OCI-LY3 (cell line): ENCODE measurements around the gene ABCD1.

Experiments used
- H2AFZ ChIP-seq: fragments of 200-600, 300-600 bp; shearing (Covaris generic); 2 replicates; pipeline ENCODE4 v1.6.0; 2014; ENCODE audit warnings: antibody characterized with exemption, low read depth, low read length
- H3K27ac ChIP-seq: fragments of 200-600, 300-600 bp; sonication (generic); 2 replicates; pipeline ENCODE4 v1.5.1; 2014; ENCODE audit warnings: mild to moderate bottlenecking, low read length, moderate library complexity, mixed read lengths
- H3K27me3 ChIP-seq: fragments of 200-600, 300-600 bp; sonication (generic); 2 replicates; pipeline ENCODE4 v1.6.1; 2014; ENCODE audit warnings: low read depth, low read length, mixed read lengths
- H3K36me3 ChIP-seq: fragments of 200-600, 300-600 bp; sonication (generic); replicated peaks from 2 replicates; pipeline ENCODE3; 2014; ENCODE audit warnings: low read depth, low read length, mixed read lengths
- H3K4me1 ChIP-seq: fragments of 300-600, 200-600 bp; sonication (generic); 2 replicates; pipeline ENCODE4 v1.6.1; 2014; ENCODE audit warnings: low read length, mixed read lengths
- H3K4me2 ChIP-seq: fragments of 200-600, 300-600 bp; sonication (generic); 2 replicates; pipeline ENCODE4 v1.6.1; 2014; ENCODE audit warnings: low read length, mixed read lengths
- H3K4me3 ChIP-seq: fragments of 300-600, 200-600 bp; sonication (generic); 2 replicates; pipeline ENCODE4 v1.5.1; 2014; ENCODE audit warnings: antibody characterized with exemption, mild to moderate bottlenecking, low read length, moderate library complexity
- H3K79me2 ChIP-seq: fragments of 300-600, 200-600 bp; shearing (Covaris generic); 2 replicates; pipeline ENCODE4 v1.6.1; 2014; ENCODE audit warnings: mild to moderate bottlenecking, low read length, mixed read lengths
- H3K9ac ChIP-seq: fragments of 300-600, 200-600 bp; shearing (Covaris generic); 2 replicates; pipeline ENCODE4 v1.6.0; 2014; ENCODE audit warnings: mild to moderate bottlenecking, low read length, moderate library complexity
- H3K9me3 ChIP-seq: fragments of 200-600, 300-600 bp; shearing (Covaris generic); 2 replicates; pipeline ENCODE4 v1.6.1; 2014; ENCODE audit warnings: low read length, mixed read lengths; ENCODE audit not compliant: insufficient read depth
- H4K20me1 ChIP-seq: fragments of 200-600, 300-600 bp; sonication (generic); 2 replicates; pipeline ENCODE4 v1.6.1; 2016; ENCODE audit warnings: low read length, mixed read lengths; ENCODE audit not compliant: insufficient read depth
- CTCF ChIP-seq: fragments of 200-600, 300-600 bp; sonication (generic); IDR thresholded peaks from 2 replicates; pipeline ENCODE4 v1.5.1; 2014; ENCODE audit warnings: antibody characterized with exemption, low read length, low read depth
- EZH2phosphoT487 ChIP-seq: fragments of 200-600 bp; shearing (Covaris generic); IDR thresholded peaks from 2 replicates; pipeline ENCODE4 v1.6.1; 2018; ENCODE audit warnings: antibody characterized with exemption, mixed run types, low read depth

ABCD1 gene

GRCh38 chrX:153750127-153750774 is 25.6 kb downstream of the ABCD1 start:
- H3K36me3 ChIP-seq, result no peaks in the 10 kb centered on the region
- H3K4me1 ChIP-seq, result no peaks in the 10 kb centered on the region
- H3K9ac ChIP-seq, result no peak overlapping the region
- no peaks in the 10 kb centered on the region for H4K20me1 ChIP-seq
- H3K79me2 ChIP-seq, result no peaks in the 10 kb centered on the region
- H3K4me3 ChIP-seq, result no peak overlapping the region
- H2AFZ ChIP-seq, result no peak overlapping the region
- TF ChIP-seq EZH2phosphoT487, result no peak
- no peak for TF ChIP-seq CTCF
- no peak overlapping the region for H3K27ac ChIP-seq
- no peaks in the 10 kb centered on the region for H3K9me3 ChIP-seq
- no peak overlapping the region for H3K4me2 ChIP-seq
- H3K27me3 ChIP-seq, result peaks cover 8% of the 10 kb centered on the region

GRCh38 chrX:153755136-153755535 is 30.5 kb downstream of the ABCD1 start:
- H3K27me3 ChIP-seq, result peaks cover 12% of the 10 kb centered on the region
- TF ChIP-seq EZH2phosphoT487 (no peak), CTCF (no peak)
- no peak overlapping the region for H3K4me3 ChIP-seq
- no peaks in the 10 kb centered on the region for H3K9me3 ChIP-seq
- H3K36me3 ChIP-seq, result no peaks in the 10 kb centered on the region
- H3K79me2 ChIP-seq, result no peaks in the 10 kb centered on the region
- H4K20me1 ChIP-seq, result no peaks in the 10 kb centered on the region
- H3K9ac ChIP-seq, result no peak overlapping the region
- no peak overlapping the region for H2AFZ ChIP-seq
- no peak overlapping the region for H3K27ac ChIP-seq
- H3K4me1 ChIP-seq, result no peaks in the 10 kb centered on the region
- H3K4me2 ChIP-seq, result no peak overlapping the region

GRCh38 chrX:153761863-153762262 is 37.2 kb downstream of the ABCD1 start:
- peaks cover 13% of the 10 kb centered on the region; the same call in 1 of the 2 replicates for H3K4me1 ChIP-seq

More at GRCh38 chrX:153761863-153762262, 37.2 kb downstream of the ABCD1 start:
- Histone ChIP-seq H3K4me3 (no peak overlapping the region), H3K79me2 (no peaks in the 10 kb centered on the region), H3K36me3 (no peaks in the 10 kb centered on the region), H3K9me3 (no peaks in the 10 kb centered on the region), H3K27ac (no peak overlapping the region), H2AFZ (no peak overlapping the region), H3K4me2 (no peak overlapping the region), H3K9ac (no peak overlapping the region), H3K27me3 (no peaks in the 10 kb centered on the region), H4K20me1 (no peaks in the 10 kb centered on the region)
- no peak for TF ChIP-seq CTCF
- TF ChIP-seq EZH2phosphoT487, result no peak
